Spinal cord (tissue), 10 donors: Measurements from ENCODE around the gene DDI2. TPM values are rescaled to one million over a fixed set of nuclear protein-coding genes. Genes with fewer than 3 reads are reported as not detected.
A peak's percentile ranks its signal among the peaks of the same experiment; 100 is the strongest.

Experiments used
- DNase-seq, 6 donors: peaks; one replicate each; pipeline versions ENCODE4 v3.0.0 to v3.0.0-alpha.2; 2013 to 2015; ENCODE audit warnings: low spot score in 6 of 6, low read depth in 4 of 6
- H3K27ac ChIP-seq: one replicate; pipeline ENCODE4 v1.5.1; 2013; ENCODE audit warnings: low read depth, low read length, control low read depth
- H3K27me3 ChIP-seq: one replicate; pipeline ENCODE4 v1.6.1; 2013; ENCODE audit warnings: low read length; ENCODE audit not compliant: control insufficient read depth, insufficient read depth
- H3K36me3 ChIP-seq: one replicate; pipeline ENCODE4 v1.6.1; 2013; ENCODE audit warnings: low read length; ENCODE audit not compliant: control insufficient read depth, insufficient read depth
- H3K4me1 ChIP-seq: one replicate; pipeline ENCODE4 v1.6.1; 2013; ENCODE audit warnings: low read length; ENCODE audit not compliant: control insufficient read depth, insufficient read depth
- H3K4me3 ChIP-seq: one replicate; pipeline ENCODE4 v1.5.1; 2013; ENCODE audit warnings: low read depth, low read length, control low read depth
- H3K9me3 ChIP-seq: one replicate; pipeline ENCODE4 v1.6.1; 2013; ENCODE audit warnings: low read length; ENCODE audit not compliant: control insufficient read depth, insufficient read depth
- WGBS: methylation state at CpG from one replicate; pipeline ENCODE4 v1.1.5; 2013; ENCODE audit warnings: missing lambda C conversion rate; ENCODE audit not compliant: insufficient coverage; 5-methylcytosine and 5-hydroxymethylcytosine counted together
- polyA plus RNA-seq, 2 donors: library from polyadenylated mRNA; unstranded; fragments of 120-200 nt; gene quantifications; one replicate each; pipeline ENCODE4 v1.2.1, GENCODE V29; 2013; ENCODE audit not compliant: insufficient read length in 2 of 2
- total RNA-seq, 2 donors: library from RNA; depleted of rRNA in 1 of 2; stranded (reverse); fragments of 120-200 nt in 1 of 2; fragments of >200 nt in 1 of 2; gene quantifications; one replicate each; pipeline versions ENCODE4 v1.2.3 to v1.2.4, GENCODE V29; 2013 to 2014
- donor health status: healthy.

The DDI2 gene
- total and polyA plus RNA-seq, 4 donors = 9.5 to 26.6 (median 12.2) TPM

DNA sequence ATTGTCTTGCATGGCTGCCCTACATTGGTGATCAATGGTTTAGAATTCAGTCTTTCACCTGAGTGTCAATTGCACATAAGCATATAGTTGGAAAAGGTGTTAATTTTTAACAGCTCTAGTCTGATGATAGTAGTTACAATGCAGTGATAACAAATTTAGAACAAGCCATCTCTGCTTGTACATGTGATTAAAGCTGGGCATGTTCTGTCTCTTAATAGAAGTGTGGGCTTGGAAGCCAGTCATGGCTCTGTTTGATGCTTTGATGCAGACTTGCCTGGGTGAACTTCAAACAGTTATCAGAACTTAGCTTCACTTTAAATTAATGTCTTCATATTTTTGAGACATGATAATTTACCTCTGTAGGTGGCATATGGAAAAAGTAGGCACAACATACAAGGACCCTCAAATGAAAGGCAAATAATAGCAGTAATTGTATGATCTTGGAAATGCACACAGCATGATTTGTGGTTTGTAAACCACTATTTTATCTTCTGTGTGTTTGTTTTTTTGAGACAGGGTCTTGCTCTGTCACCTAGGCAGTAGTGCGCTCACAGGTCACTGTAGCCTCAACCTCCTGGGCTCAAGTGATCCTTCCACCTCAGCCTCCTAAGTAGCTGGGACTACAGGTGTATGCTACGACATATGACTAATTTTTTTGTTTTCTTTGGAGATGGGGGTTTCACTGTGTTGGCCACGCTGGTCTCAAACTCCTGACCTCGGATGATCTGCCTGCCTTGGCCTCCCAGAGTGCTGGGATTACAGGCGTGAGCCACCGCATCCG lies 3.8 kb downstream of the DDI2 start:
- H3K27me3 ChIP-seq = no peaks in the 10 kb centered on the region
- no peaks in the 10 kb centered on the region for H3K36me3 ChIP-seq
- peaks cover 16% of the 10 kb centered on the region for H3K4me1 ChIP-seq
- no peak overlapping the region for H3K4me3 ChIP-seq
- WGBS = 100% methylated on average over 1 of the region's 7 CpGs
- DNase-seq = no peak
- no peaks in the 10 kb centered on the region for H3K9me3 ChIP-seq
- H3K27ac ChIP-seq = no peak overlapping the region

DNA sequence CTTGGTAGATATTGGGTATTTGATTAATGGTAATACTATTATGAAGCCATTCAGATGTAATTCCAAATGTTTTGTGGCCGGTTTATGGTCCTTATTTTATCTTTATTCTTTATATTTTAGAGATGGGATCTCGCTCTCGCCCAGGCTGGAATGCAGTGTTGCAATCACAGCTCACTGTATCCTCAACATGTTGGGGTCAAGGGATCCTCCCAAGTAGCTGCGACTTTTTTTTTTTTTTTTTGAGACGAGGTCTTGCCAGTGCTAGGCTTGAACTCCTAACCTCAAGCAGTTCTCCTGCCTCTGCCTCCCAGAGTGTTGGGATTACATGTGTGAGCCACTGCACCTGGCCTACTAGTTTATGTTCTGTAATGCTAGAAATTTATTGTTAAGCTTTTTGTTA lies 4.7 kb downstream of the DDI2 start:
- no peaks in the 10 kb centered on the region for H3K9me3 ChIP-seq
- H3K4me3 ChIP-seq = no peak overlapping the region
- no CpG with 5 or more reads among the region's 5 CpGs for WGBS
- no peaks in the 10 kb centered on the region for H3K27me3 ChIP-seq
- no peak overlapping the region for H3K27ac ChIP-seq
- DNase-seq = no peak
- H3K36me3 ChIP-seq = no peaks in the 10 kb centered on the region
- peaks cover 11% of the 10 kb centered on the region for H3K4me1 ChIP-seq

DNA sequence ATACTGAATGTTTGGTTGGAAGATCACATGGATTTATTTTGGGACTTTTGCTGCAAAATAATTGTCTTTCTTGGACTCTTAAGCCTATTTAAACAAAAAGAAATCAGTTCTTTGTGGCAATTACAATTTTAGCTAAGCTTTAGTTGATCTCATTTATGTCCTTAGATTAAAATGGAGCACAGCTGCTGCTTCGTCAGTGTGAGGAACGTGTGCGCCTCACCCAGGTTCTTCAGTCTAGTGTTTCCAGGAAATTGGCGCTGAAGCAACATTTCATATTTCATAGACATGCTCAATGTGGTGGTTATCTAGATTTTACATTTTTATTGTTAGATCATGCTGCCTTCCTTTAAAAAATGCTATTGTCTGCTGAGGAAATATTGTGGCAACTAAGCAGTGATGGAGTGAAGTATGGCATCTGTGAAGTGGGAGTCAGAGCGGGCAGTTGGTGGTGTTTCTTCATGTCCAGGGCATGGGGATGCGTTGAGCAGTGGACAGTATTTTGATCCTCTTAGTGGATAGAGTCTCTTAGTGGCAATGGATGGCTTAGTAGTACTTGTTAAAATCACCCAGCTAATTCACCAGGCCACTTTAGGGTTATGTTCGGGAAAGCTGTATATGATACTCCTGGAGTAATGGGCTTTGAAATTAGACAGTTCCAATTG lies 5.6 kb downstream of the DDI2 start:
- 88% methylated on average over 1 of the region's 7 CpGs for WGBS
- Histone ChIP-seq H3K27ac (no peak overlapping the region), H3K36me3 (no peaks in the 10 kb centered on the region), H3K4me3 (no peak overlapping the region), H3K4me1 (peaks cover 10% of the 10 kb centered on the region), H3K9me3 (no peaks in the 10 kb centered on the region), H3K27me3 (no peaks in the 10 kb centered on the region)
- no peak for DNase-seq

DNA sequence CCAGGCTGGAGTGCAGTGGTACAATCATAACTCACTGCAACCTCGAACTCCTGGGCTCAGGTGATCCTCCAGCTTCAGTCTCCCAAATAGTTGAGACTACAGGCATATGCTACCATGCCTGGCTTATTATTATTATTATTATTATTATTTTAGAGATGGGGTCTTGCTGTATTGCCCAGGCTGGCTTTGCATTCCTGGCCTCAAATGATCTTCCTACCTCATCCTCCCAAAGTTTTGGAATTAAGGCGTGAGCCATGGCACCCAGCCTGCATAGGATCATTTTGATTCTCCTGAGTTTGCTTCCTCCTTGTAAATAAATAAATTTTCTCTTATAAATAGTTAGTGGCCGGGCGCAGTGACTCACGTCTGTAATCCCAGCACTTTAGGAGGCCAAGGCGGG lies 6.2 kb downstream of the DDI2 start:
- H3K4me1 ChIP-seq = peaks cover 8% of the 10 kb centered on the region
- H3K27me3 ChIP-seq = no peaks in the 10 kb centered on the region
- no CpG with 5 or more reads among the region's 6 CpGs for WGBS
- no peaks in the 10 kb centered on the region for H3K36me3 ChIP-seq
- H3K9me3 ChIP-seq = no peaks in the 10 kb centered on the region
- H3K27ac ChIP-seq = no peak overlapping the region
- no peak overlapping the region for H3K4me3 ChIP-seq
- no peak for DNase-seq

DNA sequence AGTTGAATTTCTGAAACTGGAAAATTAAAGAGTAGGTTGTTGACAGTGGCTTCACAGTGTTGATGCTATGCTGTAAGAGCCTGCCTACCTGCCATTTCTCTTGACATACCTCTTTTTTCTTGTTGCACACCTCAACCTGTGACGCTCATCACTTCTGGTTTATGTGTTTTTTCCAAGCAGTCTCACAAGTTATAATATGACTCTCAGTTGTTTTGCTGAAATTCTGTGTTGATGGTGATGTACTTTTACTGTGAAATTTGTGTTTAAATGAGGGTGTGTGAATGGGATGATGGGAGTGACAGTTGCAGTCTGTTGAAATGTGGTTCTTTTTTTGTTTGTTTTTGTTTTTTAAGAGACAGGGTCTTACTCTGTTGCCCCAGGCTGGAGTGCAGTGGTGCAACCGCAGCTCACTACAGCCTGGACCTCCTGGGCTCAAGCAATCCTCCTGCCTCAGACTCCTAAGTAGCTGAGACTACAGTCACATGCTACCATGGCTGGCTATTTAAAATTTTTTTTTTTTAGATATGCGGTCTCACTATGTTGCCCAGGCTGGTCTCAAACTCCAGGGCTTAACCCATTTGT lies 7.0 kb downstream of the DDI2 start:
- H3K4me1 ChIP-seq = peaks cover 4% of the 10 kb centered on the region
- H3K27ac ChIP-seq = no peak overlapping the region
- 100% methylated on average over 1 of the region's 3 CpGs for WGBS

DNA sequence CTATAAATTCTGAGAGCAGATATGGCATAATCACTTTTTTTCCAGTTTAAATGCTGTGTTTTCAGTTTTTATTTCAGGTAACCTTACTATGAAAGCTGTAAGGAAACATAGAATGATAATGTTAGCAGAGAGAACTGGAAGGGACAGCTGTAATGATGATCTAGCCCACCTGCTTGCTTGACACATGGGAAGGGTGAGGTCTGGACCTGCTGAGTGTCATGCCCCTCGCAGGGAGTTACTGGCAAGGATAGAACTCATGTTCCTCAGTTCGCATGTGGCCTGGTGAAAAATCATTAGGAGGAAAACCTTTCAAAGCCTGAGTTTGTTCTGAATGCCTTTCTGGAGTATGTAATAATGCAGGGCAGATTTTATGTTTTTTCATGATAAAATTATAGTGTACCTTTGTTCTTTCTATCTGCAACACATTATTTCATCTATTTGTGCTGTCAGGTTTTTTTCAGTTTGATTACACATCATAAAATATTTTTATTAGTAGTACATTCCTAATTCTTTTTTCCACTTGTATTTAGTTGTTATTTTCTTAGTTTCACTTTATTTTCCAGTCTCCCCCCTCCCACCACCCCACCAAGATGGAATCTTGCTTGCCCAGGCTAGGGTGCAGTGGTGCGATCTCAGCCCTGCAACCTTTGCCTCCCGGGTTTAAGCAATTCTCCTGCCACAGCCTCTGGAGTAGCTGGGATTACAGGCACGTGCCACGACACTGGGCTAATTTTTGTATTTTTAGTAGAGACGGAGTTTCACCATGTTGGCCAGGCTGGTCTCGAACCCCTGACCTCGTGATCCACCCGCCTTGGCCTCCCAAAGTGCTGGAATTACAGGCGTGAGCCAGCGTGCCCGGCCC lies 8.0 kb downstream of the DDI2 start:
- no peak overlapping the region for H3K27ac ChIP-seq
- 93% methylated on average over 8 of the region's 13 CpGs for whole genome bisulfite sequencing
- H3K4me3 ChIP-seq = no peak overlapping the region
- no peaks in the 10 kb centered on the region for H3K9me3 ChIP-seq
- peaks cover 2% of the 10 kb centered on the region for H3K36me3 ChIP-seq
- H3K27me3 ChIP-seq = no peaks in the 10 kb centered on the region
- H3K4me1 ChIP-seq = no peaks in the 10 kb centered on the region
- DNase-seq = no peak

More for the DNA sequence above, 7.0 kb downstream of the DDI2 start:
- Histone ChIP-seq H3K36me3 (no peaks in the 10 kb centered on the region), H3K9me3 (no peaks in the 10 kb centered on the region), H3K4me3 (no peak overlapping the region), H3K27me3 (no peaks in the 10 kb centered on the region)
- DNase-seq = no peak

DNA sequence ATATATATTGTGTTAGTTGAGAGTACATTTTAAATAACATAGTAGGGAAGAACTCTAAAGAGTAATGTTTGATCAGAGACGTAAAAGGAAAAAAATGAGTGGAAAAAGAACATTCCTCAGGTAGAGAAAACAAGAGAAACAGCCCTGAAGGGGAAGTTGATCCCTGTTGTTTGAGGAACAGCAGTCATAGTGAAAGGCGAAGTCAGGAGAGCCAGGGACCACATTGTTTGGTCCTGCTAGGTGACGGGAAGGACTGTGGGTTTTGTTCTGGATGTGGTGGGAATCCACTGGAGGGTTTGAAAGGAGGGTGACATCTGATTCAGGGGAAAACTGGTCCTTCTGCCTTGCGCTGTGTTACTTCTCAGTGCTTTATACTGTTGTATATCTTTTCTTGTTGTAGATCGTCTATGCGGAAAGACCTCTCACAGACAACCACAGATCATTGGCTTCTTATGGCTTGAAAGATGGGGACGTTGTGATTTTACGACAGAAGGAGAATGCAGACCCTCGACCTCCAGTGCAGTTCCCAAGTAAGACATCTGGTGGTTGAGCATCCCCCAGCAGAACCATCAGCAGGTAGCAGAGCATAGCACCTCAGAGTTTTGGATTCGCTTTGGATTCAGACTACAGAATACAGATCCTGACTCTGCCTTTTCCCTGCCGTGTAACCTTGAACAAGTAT lies 9.2 kb downstream of the DDI2 start:
- no peaks in the 10 kb centered on the region for H3K9me3 ChIP-seq
- DNase-seq = no peak
- WGBS = 68% methylated on average over 7 of the region's 11 CpGs
- H3K27ac ChIP-seq = peak overlapping the region; percentile 34
- peaks cover 11% of the 10 kb centered on the region for H3K36me3 ChIP-seq
- H3K27me3 ChIP-seq = no peaks in the 10 kb centered on the region
- H3K4me1 ChIP-seq = no peaks in the 10 kb centered on the region
- no peak overlapping the region for H3K4me3 ChIP-seq

DNA sequence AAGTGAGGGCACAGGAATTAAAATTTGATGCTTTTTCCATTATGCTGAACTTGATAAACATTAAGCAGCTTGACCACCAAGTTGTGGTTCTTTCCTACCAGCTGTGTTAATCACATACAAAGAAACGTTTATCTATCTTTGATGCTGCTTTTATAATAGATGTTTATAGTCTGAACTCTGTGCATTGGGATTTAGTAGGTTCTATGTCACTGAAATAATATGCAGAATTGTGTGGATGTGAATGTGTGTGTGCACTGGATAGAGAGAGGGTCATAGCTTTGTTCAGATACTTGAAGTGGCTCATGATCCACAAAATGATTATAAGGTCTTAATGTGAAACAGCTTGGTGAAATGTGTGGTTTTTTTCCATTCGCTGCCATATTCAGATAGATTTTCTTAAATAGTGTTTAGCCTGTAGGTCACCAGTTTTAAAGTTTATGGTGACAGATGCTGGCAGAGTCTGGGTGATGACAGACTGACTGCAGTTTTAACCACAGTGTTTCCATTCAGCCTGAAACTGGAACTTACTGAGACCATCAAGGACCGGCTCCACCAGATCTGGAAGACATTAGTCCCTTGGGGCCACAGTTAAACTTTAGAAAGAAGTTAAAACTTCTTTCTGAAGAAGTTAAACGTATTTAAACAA lies 10.2 kb downstream of the DDI2 start:
- Histone ChIP-seq H3K4me3 (no peak overlapping the region), H3K9me3 (no peaks in the 10 kb centered on the region), H3K4me1 (no peaks in the 10 kb centered on the region), H3K27me3 (no peaks in the 10 kb centered on the region), H3K27ac (peak overlapping the region; percentile 16), H3K36me3 (peaks cover 15% of the 10 kb centered on the region)
- WGBS = 100% methylated on average over 1 of the region's 4 CpGs
- DNase-seq = peak in 2 of 6 donors; percentile 3 to 25
